AG20443 (cell line): Measurements from ENCODE around the gene RDH16.
A peak's percentile ranks its signal among the peaks of the same experiment; 100 is the strongest.
"Not testable (repeated sequence)": the region's sequence is repeated elsewhere in the genome, so short reads cannot be mapped to it uniquely, and the experiment has no call there.

Experiments
- DNase-seq: peaks from one replicate; pipeline ENCODE4 v3.0.0; 2012; ENCODE audit warnings: low spot score, mixed read lengths

Gene RDH16

DNA sequence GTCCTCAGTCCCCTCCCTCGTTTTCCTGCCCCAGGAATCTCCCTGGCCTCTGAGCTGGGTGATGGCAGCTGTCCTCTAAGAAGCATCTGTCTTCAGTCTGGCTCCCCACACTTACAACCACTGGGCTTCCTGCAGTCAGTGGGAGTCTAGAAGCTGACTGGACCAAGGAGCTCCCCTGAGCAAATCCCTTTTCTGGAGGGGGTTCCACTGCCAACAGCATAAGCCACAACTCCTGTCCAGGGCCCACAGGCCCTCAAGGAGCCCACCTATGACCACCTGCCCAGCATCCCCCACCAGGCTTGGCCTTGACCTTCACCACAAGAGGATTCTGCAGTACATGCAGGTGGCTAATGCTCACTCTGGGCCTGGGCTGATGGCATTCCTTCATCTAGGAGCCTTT is 4.1 kb downstream of the RDH16 start:
- peak; percentile 1 for DNase-seq

DNA sequence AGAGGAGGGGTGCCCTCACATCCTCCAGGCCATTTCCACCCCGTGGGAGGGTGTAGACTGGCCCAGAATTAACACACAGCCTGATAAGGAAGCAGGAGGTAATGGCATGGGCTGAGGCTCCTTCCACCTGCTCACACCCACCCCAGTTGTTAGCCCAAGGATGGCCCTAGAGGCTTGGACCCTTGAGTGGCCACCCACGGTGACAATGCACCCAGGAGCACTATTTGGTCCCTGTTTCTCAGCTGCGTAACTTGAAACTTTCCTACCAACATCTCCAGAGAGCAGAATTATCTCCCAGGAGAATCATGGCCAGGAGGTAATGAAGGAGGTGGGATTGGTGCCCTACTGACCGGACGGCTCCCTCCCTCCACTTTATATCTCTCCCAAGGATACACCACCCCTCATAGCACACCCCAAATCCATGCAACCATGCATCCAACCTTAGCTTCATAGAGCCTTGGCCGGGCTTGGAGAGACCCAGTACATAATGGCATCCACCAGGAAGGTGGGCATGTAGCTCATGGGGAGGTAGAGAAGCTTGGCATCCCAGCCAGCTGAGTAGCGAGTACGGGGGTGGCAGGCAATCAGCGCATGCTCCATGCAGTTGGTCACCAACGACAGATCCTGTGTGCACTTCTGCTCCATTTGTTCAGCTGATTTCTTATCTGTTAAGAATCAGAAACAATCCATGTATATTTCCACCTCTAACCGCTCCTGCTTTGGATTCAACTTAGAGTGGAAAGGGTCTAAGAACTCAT is 5.6 kb downstream of the RDH16 start:
- DNase-seq = peak; percentile 5

DNA sequence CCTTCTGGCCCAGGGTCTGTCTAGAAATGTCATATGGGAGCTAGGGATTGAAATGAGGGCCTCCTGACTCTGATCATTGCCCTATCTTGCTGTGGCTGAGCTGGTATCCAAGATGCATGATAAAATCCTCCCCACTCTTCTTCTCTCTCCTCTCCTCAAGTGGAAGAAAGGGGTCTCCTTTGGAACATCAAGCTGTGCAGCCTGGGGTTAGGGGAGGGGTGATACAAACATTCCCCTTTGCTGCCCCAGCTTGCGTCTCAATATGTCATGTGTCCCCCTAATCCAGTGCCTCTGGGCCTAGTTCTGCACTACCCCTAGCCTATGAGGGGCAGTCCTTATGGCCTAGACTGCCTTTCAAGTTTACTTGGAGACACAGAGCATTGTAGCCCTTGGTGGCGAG is 8.5 kb downstream of the RDH16 start:
- no peak for DNase-seq

DNA sequence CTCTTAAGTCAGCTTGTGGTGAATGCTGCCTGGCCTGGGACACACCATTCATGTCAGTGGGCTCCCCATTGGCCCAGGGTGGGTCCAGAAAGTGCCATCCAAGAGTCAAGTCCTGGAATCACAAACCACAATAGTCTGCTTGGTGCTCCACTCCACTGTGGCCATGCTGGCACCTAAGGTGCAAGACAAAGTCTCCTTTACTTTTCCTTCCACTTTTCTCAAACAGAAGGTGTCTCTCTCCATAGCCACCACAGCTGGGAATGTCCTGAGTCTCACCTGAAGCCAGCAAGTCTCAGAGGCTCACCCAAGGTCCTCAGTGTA is 9.0 kb downstream of the RDH16 start:
- DNase-seq = no peak

DNA sequence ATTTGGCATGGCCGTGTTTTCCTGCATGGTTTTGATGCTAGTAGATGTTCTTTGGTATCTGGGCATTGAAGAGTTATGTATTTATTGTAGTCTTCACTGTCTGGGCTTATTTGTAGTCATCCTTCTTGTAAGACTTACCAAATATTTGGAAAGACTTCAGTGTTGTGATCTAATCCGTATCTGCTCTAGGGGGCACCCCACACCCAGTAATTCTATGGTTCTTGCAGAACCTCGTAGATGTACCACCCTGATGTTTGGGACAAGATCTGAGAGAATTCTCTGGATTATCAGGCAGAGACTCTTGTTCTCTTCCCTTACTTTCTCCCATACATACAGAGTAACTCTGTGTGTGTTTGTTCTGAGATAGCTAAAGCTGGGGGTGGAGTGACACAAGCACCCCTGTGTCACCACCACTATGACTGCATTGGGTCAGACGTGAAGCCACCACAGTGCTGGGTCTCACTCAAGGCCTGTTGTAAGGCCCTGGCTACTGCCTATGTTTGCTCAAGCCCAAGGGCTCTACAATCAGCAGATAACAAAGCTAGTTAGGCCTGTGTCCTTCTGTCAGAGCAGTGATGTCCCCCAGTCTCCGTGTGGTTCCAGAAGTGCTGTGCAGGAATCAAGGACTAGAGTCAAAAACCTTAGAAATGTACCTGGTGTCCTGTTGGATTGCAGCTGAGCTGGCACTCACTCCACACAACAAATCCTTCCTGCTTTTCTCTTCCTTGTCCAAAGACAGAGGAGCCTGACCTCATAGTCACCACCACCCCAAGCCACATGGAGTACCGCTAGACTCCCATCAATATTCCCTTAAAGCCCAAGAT is 9.6 kb downstream of the RDH16 start:
- DNase-seq = no peak

DNA sequence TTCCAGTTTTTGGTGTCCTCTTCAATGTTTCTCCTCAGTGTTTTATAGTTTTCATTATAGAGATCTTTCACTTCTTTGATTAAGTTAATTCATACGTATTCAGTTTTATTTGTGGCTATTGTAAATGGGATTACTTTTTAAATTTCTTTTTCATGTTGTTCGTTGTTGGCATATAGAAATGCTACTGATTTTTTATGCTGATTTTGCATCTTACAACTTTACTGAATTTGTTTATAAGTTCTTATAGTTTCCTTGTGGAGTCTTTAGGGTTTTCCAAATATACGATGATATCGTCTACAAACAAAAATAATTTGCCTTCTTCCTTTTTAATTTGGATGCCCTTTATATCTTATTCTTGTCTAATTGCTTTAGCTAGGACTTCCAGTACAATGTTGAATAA is 13.5 kb downstream of the RDH16 start:
- no peak for DNase-seq

DNA sequence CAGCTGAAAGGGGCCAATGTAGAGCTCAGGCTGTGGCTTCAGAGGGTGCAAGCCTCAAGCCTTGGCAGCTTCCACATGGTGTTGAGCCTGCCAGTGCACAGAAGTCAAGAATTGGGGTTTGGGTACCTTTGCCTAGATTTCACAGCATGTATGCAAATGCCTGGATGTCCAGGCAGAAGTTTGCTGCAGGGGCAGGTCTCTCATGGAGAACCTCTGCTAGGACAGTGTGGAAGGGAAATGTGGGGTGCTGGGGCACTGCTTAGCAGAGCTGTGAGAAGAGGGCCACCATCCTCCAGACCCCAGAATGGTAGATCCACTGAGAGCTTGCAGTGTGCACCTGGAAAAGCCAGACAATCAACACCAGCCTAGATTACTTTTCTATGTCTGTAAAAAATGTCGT is 14.0 kb downstream of the RDH16 start:
- not testable (repeated sequence) for DNase-seq

DNA sequence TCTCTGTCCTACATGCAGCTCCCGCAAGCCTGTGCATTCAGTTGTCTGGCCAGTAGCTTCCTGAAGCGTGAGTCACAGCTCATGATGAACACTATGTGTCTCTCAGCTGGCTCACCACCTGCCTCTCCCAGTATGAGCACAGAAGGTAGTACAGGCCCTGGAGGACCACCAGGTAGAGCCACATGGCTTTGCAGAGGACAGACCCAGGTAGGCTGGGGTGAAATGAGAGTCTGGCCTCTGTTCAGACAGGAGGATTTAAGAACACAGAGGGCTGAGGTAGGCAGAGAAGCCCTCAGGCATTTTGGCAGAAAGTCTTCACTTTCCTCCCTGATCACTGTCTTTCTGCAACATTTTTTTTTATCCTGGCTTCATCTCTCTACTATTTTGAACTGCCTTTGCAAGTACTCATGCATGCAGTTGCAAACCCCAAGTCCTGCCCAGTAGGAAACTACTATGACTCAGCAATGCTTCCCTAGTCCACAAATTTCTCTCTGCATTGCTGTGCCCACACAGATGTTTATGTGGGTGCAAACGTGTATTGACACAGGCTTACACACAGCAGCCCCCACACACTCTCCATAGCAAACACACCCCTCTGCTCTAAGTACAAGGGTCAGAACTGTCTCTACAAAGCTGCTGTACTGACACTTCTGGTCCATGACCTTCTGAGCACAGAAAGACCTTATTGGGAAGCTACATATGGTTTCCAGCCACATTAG is 15.9 kb downstream of the RDH16 start:
- DNase-seq = peak; percentile 69

DNA sequence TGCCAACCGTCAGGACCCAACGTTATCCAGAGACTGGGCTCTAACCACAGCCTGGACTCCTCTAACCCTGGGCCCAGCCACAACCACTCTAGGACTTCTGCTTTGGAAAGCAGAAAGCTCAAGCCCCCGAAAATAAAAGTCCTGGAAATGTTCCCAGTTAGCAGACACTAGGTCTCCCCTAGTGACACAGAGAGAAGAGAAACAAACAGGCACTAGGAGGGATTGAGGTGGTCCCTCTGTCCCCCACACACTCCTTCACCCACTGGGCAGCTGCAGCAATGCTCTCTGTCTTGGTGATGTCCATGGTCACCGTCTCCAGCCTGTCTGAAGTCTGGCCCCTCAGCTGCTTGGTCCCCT is 16.5 kb downstream of the RDH16 start:
- not testable (repeated sequence) for DNase-seq

DNA sequence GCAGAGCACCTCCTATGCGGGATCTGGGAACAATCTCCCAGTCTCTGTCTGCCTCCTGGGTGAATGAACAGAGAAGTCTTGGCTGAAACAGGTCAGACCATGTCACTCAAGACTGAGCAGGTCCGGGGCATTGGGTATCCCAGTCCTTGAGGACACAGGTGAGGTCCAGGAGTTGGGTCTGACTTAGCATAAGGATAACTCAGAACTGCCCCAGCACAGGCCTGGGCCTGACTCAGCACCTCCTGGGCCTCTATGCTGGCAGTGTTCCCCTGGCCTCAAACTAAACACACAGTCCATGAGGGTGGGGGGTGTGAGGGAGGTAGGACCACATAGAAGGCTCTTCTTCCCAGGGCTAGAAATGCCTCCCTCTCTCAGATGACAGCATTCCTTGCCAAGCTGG is 21.7 kb downstream of the RDH16 start:
- DNase-seq = no peak

DNA sequence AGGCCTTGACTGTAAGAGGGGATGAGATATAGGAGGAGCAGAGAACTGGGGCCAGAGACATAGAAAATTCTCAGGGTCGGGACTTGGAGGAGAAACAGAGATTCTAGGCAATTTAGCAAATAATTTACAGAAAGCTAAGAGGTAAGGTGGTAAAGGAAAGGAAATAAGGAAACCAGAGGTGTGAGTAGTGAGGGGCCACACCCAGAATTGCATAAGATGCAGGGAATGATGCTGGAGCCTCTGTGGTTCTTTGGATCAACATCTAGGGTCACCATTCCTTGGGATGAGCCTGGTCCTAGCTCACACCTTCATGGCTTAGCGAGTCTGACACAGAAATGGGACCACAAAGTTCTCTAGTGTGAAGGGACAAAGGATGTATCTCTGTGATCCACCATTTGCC is 22.3 kb downstream of the RDH16 start:
- DNase-seq = no peak

DNA sequence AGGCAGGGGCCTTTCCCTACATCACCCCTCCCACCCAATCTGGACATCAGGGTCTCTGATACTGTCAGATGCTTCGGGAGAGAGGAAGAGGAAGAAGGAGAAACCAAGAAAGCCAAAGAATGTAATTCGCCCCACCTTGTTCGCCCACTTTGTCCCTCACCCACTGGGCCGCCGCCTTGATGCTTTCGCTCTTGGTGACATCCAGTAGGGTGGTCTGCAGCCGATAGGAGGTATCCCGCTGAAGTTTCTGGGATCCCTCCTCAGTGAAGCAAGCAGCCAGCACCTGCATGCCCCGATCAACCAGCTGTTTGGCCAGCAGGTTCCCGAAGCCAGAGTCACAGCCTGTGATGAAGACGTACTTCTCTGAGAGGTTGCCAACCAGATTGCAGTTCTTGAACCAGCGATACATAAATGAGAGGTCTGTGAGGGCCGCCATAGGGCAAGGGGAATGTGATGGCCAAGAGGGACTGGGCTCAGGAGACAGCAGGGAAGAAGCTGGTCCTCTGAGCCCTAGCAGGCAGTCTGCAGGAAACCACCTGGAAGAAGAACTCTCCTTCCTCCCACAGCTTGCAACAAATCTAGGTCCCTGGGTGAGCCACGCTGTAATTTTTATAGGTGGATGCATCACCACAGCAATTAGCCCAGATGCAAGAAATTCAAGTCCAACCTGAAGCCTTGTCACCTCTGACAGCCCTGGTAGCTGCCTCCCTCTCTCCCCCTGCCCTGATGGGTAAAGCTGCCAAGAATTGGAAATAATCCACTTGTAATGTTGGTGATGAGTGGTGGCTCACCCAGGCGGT is 23.4 kb downstream of the RDH16 start, which contains the start of gene SDR9C7:
SDR9C7 (minus strand) TSS at position 583 of the 800 bp plus-strand sequence; CDS start at position 436, 147 bp downstream.
- no peak for DNase-seq

DNA sequence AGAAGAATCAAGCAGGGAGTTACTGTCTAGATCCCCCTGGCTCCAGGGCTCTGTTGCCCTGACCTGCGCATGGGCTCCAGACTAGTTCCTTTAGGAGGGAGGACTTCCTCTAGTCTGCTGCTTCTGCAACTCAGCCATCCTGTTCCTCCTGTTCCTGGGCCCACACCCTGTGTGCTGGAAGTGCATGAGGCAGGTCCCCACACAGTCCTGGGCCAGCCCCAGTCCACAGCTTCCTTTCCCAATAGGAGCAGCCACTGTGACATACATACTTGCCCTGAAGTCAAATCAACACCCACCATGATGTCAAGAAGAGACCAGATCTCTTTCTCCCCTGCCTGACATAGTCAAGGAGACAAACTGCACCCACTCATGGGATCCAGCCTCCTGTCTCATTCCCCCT is 24.5 kb downstream of the RDH16 start:
- DNase-seq = no peak

DNA sequence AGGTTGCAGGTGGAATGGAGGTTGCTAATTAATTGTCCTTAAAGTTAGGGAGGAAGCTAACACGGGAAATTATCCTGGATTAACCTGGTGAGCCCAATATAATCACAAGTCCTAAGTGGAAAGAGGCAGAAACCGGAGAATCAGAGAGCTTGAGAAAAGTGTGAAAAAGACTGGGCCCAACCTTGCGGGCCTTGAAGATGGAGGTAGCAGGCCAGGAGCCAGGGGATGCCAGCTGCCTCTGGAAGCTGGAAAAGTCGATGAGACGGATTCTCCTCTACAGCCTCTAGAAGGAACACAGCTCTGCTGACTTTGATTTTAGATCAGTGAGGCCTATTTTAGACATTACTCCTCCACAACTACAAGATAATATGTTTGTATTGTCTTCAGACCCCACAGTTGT is 25.3 kb downstream of the RDH16 start:
- no peak for DNase-seq

DNA sequence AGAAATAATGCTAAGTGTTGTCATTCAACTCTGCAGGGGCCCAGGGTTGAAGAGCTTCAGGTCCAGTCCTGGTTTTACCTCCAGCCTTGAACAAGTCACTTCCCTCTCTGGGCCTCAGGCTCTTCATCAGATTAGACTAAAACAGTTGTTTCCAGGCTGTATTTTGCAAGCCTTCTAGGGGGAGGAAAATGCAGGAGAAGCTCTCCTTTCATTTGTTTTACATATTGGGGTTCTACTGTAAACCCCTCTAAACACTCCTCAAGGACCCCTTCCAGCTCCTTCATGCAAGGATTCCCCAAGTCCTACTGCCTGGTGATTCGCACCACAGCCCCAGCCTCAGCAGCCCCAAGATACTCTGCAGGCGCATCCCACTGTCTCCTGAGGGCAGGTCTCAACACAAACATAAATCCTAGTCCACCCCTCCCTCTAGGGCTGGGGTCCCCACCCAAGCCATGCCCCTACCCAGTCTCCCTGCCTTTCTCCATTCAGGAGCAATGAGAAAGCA is 25.9 kb downstream of the RDH16 start:
- DNase-seq = no peak

DNA sequence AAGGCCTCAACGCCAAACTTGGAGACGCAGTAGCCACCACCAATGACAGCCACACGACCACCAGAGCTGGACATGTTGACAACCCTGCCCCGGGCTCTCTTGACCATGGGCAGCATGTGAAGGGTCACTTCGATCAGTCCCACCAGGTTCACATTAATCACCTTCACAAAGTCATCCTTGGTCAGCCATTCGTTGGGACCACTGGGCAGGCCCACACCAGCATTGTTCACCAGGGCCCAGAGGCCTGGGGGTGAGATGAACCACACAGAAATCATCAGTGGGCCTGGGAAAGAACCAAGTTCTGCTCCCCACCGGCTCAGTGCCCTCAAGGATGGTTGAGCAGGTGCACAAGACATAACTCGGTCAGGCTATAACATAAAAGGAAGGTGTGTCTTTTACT is 27.2 kb downstream of the RDH16 start:
- DNase-seq = no peak

DNA sequence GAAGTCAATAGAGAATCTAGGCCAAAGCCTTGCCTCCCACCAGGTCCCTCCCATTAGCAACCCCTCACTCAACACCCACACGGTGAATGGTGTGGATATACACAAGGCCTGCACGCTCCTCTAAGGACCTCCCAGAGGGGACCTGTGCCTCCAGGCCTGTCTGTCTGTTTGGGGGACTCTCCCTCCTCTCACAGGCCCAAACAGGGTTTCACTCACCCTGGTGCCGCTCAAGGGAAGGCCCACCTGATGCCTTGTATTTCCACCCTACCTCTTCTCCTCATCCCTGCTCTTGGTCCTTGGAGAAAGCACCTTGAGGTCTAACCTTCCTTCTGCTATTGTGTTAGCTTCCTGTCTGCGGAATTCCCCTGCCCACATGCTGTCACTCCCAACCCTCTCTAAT is 27.6 kb downstream of the RDH16 start:
- DNase-seq = no peak

DNA sequence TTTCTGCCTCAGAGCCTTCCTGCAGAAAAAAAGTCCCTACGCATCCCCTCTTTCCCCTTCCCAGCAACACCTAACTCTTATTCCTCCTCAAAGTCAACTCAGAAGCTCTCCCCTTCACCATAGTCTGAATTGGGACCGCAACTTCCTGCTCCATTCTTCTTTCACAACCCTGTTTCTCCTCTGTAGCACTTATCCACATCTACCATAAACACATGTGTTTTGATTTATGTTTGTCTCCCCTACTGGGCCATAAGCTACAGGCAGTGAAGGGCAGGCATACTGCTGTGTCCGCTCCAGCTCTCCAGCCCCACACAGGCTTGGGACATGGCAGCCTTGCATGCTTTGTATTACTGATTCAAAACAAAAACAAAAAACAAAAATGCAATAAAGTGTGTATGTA is 29.1 kb downstream of the RDH16 start:
- DNase-seq = no peak

DNA sequence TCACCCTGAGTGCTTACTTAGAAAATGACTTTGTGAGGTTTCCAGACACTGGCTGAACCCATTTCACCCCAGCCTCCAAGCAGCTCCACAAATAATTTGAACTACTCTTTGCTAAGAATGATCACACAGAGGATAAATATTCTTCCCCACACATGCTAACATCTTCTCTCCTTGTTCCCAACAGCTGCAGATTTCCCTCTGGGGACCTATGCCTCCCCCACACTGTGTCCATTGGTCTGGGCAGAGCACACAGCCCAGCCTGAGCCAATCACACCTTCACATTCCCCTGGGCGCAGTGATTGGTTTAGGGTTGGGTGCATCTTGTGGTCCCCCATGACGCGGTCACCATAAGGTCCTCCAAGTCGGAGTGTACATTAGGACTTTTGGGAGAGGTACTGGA is 30.1 kb downstream of the RDH16 start:
- no peak for DNase-seq

DNA sequence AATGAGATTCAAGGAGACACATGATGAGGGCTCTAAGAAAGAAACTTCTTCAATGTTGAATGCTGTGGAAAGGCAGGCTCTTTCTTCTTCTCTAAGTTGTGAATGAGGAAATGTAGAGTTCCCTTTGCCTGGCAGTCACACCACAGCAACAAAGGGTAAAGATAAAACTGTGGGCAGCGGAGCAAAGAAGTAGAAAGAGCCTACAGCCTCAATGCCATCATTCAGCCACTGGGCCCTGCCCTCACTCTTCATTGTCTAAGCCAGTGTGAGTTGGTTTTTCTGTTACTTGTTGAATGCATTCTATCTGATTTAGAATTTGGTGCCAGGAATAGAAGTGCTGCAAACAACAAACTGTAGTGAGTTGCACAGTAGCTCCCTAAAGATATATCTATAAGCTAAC is 35.4 kb downstream of the RDH16 start:
- no peak for DNase-seq

DNA sequence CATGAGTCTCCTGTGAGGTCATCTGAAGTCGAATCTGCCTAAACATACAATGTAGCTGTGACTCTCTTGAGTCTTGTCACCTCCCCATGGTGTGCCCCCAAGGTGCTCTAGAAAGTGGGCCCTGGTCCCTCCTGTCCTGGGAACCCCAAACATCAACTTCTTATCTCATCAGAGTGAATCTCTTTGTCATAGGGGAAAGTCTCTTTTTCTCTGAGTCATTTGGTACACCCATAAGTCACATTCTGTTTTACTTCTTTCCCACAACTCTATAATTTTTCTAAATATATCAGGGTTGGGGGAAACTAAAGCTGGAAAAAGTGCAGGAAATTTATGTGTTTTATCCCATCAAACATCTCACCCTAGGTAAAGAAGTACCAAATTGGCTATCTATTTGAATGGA is 36.1 kb downstream of the RDH16 start:
- DNase-seq = no peak

DNA sequence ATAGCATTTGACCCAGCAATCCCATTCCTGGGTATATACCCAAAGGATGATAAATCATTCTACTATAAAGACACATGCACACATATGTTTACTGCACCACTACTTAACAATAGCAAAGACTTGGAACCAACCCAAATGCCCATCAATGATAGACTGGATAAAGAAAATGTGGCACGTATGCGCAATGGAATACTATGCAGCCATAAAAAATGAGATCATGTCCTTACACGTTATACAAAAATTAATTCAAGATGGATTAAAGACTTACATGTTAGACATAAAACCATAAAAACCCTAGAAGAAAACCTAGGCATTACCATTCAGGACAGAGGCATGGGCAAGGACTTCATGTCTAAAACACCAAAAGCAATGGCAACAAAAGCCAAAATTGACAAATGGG is 39.3 kb downstream of the RDH16 start:
- not testable (repeated sequence) for DNase-seq
